EH (cell line): ENCODE measurements around the gene PLN.

Source experiments
- DNase-seq: peaks from one replicate; pipeline ENCODE4 v3.0.0-alpha.2; 2015; ENCODE audit warnings: low read depth

The PLN gene

DNA sequence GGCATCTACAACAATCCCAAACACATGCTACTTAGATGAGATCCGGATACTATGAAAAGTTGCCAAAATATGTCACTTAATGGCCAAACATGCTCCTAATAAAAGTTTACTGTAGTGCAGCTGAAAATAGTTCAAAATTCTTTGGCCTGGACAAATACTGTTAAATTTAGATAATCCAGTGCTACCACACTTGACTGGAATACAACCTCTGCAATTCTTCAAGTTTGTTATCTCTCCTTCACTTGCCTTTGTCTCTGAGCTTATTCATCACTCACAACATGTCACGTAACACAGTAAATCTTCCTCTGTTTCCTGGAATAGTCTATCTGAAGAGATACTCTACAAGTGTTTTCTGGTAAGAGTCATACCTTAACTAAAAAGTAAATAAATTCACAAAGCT, 10.5 kb upstream of the PLN start:
- DNase-seq = peak; percentile 75

DNA sequence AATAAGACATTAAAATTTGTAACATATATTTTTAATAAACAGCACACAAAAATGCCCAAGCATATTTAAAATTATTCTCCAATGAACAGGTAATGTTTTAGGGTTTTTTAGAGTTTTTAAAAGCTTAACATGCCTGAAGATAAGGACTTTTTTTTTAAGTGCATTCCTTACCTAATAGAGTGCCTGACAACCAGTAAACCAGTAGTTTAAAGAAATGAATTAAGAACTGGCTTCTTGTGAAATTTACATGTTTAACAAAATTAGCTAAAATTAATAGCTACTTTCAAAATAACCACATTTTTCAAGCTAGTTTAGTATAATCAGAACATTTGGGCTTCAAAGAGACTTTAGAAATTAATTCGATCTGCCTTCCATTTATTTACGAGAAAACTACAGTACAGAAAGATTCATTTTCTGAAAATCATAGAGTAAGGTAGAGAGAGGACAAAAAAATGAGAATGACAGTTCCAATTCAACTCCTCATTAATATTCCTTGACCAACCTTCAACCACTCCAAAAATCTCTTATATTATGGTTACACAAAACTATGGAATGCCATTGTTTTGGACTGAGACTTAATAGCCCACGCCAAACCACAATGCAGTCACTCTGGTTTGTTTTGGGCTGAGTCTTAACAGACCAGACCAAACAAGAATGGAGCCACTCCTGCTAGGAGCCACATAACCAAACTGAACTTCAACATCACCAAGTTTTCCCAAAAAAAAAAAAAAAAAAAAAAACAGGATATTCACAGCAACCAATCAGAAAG, 5.7 kb upstream of the PLN start:
- DNase-seq = peak; percentile 86

DNA sequence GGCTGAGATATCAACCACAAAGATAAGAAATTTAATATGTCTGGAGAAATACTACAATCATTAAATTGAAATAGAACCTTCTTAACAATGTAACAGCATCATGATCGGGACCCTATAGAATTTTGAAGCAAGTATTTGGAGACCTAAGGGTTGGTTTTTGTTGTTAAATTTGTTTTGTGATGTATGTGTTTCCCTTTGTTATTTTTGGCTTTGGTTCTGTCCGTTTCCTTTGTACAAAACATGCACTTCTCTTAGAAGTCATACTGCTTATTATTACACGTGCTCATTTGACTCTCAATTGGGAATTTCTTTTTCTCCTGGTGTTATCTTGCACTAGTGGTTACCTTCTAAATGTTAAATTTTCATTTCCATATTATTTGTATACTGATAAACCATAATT, 4.0 kb upstream of the PLN start:
- no peak for DNase-seq

DNA sequence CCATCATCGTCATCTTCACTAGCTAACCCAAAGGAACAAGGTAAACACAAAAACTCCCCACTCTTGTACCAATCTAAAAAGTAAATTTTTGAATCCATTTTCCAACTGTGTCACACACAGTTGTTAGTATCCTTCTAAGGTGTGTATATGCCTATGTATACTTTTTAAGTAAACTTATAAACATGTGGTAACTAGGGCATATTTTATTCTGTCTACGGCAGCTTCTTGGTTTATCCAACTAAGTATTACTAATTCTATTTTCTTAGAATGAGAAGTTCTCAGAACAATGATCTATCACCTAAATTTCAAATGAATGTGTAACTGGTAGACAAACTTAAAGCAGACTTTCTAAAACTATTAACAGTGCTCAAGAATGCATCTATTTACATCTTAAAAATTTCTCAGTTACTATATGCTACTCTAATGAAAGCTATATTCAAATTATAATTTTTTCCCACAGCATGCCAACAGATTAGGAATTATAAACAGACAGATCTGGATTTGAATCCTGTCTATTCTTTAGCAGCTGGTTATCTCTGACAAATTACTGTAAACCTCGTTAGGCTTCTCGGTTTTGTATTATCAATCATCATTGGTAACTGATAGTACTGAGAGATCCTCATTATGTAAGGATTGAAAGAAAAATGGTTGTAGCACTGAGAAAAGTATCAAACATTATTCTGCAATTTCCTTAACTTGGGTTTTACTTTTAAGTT, 1.8 kb upstream of the PLN start:
- no peak for DNase-seq

DNA sequence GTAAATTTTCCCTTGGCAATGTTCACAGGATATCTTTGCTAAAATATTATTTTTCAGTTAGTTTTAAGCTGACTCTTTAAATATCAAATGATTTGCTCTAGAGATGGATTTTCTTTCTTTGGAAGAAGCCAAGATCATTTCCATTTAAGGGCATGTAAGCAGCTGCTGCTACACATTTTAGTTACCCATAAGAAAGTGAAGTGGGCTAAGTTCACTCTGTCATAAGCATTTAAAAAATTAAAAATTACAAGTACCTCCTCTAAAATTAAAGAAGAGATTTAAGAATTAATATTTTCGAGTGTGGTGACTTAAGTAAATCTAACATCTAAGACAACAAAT, 1.2 kb upstream of the PLN start:
- DNase-seq = no peak

DNA sequence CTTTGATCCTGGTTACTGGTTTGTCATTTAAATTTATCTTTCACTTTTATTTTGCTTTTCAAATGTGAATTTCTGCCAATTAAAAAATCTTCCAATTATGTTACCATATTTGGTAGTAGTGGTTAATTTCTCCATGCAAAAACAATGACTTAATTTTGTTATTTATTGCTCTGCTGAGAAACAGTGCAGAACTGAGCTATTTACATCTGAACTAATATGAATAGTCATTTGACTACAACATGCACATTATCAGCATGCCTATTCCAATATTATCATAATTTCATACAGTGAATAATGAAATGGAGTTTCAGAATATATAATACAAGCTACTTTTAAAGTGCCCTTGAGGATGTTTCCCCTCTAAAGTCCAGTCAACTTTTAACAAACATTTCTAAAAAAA, 517 bp downstream of the PLN start:
- no peak for DNase-seq

DNA sequence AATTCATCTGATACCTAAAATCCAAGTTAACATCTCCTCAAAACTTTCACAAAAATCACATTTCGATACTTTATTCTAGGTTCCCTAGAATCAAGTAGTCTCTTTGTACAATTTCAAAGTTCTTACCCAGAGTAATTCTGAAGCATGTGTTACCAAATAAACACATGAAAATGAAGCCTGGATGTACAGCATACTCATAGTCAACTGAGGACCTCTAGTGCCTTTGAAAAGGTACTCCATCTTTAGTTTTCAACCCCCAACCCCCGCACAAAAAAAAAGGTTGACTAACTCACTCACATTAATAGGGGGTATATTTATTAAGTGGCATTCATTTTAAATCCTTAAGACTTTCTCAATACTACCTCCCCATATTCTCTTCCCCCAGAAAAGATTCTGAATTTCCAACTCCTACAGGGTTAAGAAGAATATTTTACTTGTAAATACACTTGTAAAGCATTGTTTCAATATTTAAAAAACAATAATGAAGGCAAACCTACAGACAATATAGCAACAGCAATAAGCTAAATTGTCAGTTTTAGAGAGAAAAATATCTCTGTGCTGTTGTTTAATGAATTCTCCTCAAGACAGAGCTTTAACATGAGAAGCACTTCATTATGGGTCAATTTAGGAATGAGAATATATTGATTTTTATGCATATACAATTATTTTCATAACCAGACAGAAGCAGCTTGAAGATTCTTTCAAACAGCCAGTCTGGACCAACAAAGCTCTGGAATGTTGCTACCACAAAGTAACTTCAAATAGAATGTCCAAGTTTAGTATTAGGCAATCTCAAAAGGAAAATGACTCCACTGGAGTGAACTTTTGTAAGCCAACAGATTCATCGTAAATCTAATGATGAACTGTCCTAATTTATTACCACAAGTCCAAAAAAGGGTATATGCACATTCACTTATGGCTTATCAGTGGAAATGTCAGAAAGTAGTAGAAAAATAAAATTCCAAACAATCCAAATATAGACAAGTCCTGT, 3.3 kb downstream of the PLN start:
- peak; percentile 81 for DNase-seq

DNA sequence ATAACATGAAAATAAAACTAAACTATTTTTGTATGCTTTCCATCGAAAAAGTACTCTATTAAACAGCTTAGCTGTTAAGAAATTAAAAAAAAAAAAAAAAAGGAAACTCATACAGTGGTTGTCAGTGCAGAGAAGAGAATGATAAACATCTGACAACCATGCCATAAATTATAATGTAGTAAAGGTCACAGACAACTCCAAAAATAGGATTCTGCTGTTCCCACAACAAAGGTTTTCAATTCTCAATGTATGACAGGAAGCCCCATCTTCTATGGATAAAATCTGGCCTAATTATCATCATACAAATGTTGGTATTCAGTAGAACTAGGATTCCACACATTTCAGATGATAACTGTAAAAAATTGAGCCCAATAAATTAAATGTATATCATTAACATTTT, 5.0 kb downstream of the PLN start:
- peak; percentile 32 for DNase-seq

DNA sequence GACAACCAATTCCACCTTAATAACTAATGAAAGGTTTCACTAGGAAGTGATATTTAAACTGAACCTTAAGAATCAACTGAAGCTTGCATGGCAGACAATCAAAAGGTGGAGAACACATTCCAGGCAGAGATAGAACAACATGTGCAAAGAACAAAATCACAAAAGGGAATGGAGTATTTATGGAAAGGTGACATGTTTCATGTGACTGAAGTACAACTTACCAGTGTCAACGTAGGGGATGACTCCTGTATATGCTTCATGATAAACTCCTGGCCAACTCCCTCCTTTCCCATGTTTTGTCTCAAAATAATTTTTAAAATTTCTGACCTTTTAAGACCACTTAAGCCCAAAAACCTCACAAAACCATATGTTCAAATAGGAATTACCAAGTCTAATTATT, 6.6 kb downstream of the PLN start:
- DNase-seq = no peak

DNA sequence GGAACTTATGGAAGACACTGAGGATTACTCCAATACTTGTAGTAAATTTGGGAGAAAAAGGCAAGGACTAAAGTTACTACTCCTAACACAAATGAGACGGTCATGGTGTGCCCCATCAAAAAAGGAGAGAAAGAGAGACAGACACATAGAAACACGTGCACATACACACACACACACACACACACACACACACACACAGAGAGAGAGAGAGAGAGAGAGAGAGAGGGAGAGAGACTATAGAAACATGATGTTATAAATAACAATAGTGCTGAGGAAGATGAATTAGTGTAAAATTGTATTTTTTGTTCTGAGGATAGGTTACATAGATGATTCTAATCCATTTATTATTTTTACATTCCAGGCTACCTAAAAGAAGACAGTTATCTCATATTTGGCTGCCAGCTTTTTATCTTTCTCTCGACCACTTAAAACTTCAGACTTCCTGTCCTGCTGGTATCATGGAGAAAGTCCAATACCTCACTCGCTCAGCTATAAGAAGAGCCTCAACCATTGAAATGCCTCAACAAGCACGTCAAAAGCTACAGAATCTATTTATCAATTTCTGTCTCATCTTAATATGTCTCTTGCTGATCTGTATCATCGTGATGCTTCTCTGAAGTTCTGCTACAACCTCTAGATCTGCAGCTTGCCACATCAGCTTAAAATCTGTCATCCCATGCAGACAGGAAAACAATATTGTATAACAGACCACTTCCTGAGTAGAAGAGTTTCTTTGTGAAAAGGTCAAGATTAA, 10.5 kb downstream of the PLN start:
- peak; percentile 35 for DNase-seq

DNA sequence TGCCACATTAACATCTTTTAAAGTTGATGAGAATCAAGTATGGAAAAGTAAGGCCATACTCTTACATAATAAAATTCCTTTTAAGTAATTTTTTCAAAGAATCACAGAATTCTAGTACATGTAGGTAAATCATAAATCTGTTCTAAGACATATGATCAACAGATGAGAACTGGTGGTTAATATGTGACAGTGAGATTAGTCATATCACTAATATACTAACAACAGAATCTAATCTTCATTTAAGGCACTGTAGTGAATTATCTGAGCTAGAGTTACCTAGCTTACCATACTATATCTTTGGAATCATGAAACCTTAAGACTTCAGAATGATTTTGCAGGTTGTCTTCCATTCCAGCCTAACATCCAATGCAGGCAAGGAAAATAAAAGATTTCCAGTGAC, 11.6 kb downstream of the PLN start:
- DNase-seq = no peak

DNA sequence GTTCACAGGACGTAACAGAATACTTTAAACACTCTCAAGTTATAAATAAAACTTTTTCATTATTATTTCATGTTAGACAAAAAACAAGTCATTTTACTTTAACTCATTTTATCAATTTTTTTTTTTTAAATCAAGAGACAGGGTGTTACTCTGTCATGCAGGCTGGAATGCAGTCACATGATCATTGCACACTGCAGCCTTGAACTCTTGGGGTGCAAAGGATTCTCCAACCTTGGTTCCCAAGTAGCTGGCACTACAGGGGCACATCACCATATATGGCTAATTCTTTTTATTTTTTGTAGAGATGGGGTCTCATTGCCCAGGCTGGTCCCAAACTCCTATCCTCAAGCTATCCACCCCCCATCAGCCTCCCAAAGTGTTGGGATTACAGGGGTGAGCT, 14.2 kb downstream of the PLN start:
- no peak for DNase-seq

DNA sequence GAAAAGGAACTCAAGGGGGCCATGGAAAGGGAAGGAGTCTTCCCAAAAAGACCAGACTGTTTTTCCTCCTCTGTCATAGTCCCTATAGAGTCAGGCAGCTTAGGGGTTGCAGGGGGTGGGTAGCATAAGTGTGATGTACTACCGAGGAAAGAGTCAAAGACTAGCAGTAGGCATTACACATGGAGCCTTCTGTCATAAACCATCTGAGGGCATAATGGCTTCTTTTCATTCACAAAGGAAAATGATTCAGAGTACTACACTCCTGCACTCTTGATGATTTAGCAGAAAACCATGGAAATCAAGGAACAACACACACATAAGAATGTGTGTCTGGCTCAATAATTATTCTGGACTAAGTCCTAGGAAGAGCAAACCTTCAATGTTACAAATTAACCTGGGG, 14.9 kb downstream of the PLN start:
- peak; percentile 58 for DNase-seq

DNA sequence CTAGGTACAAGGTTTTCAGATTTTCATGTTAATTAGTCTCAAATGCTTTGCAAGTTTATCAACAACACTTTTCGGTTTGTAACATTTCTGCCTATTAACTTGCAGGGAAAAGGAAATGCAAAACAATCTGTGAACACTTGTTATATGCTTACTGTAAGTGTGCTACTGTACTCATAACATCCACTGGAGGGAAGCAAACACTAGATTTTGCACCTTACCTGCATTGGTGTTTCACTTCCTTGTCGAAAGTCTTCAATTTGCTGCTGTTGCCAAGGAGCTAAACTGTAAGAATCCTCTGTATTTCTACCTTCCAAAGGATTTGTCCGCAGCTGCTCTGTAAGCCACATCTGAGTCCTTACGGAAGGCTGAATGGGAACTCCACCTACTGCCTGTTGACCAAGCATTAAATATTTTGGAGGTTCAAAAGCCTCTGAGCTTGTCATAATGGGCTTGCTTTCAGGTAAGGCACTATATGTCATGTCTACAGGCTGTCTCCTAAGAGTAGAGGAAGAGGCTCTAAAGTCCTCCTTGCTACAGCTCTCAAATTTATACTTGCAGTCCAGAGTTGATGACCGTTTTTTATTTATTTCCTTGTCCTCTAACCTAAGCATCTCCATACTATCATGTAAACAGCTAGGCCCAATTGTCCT, 17.3 kb downstream of the PLN start:
- no peak for DNase-seq

DNA sequence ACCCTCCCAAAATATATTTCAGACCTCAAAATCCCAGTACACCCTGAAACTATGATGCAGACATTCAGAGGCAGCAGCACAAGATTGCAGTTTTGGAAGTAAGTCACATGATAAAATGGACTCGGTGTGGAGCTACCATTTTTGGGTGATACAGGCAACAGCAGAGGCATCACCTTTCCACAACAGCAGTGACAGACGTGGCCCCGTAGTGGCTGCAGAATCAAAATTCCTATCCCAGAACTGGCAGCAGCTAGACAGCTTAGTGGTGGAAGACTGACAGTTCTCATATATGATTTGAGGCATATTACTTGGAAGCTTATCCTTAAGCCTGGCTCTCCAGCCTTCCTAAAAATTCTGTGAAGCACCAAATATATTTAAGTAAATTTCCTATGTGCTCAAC, 19.9 kb downstream of the PLN start:
- no peak for DNase-seq

DNA sequence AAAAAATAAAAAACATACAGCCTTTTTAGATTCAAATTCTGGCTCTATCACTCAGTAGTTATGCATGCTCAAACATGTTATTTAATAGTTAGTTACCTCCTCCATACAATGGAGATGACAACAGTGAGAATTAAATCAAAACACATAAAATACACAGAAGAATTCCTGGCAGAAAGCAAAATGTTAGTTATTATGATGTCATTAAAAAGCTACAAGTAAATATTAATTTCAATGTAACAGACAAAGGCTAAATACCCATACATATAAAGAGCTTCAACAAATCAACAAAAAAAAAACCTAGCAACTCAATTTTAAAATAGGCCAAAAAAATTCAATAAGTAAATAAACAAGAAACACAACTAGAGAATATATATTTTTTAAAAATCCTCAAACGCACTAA, 21.4 kb downstream of the PLN start:
- no peak for DNase-seq

DNA sequence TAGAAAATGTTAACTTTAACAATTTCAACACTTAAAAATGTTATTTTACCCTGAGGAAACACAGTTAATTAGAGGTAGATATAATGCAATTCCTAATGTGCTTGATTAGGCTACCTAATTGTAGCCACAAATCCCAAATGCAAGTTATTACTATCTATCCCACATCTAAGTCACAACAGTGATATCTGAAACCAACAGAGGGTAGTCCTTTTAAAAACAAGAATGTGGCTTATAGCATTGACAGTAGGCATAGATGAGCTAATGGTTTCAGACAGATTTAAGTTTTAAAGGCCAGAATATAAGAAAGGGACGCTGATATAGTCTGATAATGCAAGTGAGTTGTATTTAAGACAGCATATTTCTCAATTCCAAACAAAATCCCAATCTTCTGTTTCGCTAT, 23.0 kb downstream of the PLN start:
- DNase-seq = no peak

DNA sequence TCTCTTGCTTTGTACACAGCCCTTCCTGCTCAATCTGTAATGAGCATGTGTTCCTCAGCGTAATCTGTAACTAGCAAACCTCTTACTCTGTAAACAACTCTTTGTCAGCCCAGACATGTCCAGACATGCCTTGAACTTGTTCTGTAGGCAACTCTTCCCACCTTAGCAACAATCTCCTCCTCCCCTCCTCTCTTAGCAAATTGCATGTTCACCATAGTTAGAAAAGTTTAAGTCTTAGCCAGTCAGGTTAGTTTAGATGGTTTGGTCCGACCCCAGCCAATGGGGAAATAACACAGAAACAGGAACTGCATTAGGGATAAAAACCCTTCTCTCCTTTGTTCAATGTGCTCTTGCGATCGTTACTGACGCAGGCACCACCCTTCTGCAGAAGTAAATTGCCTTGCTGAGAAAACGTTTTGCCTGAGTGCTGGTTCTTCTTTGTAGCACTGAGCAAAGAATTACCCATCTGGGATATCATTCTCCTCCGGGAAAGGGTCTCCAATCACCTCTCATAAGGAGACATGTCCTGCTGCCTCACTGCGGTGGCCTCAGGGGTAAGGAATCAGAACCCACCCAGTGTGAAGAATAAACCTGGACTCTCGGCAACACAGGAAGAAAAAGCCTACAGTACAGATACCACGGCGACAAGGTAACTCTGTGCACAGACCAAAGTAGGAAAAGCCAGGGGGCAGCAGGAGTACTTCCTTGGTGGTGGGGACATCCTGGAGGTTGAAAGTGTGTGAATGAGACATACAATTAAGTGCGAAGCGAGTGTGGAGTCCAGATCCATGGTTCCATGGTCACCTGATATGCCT, 26.2 kb downstream of the PLN start:
- DNase-seq = no peak

DNA sequence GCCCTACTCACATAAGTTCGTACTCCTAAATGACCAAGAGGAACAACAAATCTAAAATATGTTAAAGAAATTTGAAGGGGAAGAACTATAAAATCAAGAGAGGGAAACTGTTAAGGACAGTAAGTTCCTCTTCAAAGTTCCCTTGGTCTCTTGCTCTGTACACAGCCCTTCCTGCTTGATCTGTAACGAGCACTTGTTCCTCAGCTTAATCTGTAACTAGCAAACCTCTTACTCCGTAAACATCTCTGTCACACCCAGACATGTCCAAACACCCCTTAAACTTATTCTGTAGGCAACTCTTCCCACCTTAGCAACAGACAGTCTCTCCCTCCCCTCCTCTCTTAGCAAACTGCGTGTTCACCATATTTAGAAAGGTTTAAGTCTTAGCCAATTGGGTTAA, 29.9 kb downstream of the PLN start:
- DNase-seq = no peak

DNA sequence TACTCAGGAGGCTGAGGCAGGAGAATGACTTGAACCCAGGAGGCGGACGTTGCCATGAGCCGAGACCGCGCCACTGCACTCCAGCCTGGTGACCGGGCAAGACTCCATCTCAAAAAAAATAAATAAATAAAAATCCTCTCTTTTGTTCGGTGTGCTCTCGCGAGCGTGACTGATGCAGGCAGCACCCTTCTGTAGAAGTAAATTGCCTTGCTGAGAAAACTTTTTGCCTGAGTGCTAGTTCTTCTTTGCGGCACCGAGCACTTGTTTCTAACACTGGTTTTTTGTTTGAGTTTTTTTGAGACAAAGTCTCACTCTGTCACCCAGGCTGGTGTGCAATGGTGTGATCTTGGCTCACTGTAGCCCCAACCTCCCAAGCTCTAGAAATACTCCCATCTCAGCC, 30.5 kb downstream of the PLN start:
- no peak for DNase-seq

DNA sequence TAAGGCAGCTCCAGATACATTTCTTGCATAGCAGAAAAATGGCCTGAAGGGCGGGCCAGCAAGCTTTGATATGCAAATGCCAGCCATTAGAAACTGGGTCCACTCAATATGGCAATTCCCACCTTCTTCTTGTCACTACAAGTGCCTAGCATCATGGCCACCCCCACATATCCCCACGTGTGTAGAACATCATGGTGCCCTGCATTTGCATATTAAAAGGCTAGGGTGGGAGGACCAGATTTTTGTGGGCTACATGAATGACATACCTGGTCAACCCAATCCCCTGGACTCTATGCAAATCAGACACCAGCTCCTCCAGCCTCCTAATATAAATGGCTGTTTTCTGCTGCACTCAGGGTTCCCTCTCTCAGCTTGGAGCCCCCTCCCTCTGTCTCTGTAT, 31.7 kb downstream of the PLN start:
- no peak for DNase-seq
